Measurements from ENCODE around the gene NPPB.

NPPB gene

DNA sequence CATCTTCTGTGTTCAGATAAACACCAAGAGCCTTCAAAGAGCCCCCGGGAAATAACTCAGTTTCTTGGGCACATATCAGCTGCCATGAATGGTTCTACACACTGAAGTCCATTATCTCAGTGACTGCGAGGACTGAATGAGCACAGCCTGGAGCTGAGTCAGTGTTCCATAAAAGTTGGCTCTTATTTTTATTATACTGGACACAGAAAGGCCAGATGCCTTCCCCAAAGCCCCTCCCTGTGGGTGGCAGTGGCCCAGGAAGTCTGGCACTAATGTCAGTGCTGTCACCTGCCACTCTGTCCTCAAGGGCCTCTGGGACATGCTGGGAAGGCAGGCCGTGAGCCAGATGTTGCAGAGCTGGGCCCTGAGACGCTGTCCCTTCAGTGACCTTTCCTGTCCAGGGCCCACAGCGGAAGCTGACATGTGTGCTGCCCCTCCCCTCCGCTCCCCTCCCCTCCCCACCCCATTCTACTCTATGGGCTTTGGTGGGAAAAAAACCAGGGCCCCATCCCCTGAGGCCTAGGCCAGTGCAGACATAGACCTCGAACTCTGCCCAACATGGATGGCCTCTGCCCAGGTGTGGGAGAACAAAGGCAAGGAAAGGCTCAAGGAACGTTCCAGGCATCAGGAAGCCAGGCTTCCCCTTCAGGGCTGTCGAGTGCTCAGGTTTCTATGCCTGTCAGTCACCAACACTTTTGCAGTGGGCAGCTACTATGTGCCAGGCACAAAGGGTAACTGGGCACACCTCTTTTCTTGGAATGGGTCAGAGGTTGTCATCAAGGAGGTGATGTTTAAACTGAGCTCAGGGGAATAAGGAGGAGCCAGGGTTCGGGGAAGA, 22.4 kb upstream of the NPPB start:
- H3K9me3 ChIP-seq (ENCODE audit: control insufficient read depth, low read length): no peaks in the 10 kb centered on the region
- no peaks in the 10 kb centered on the region for H3K4me1 ChIP-seq (ENCODE audit: control insufficient read depth, insufficient read depth, low read length)
- no peak overlapping the region for H3K27ac ChIP-seq (ENCODE audit: insufficient read depth, low read depth, low read length, poor library complexity, severe bottlenecking)
- no peak overlapping the region for H3K4me3 ChIP-seq (ENCODE audit: insufficient read depth, low read depth, low read length)
- H3K36me3 ChIP-seq (ENCODE audit: control insufficient read depth, insufficient read depth, low read length): no peaks in the 10 kb centered on the region
- 82 to 86% methylated on average over 10 of the region's 10 CpGs for WGBS, 2 experiments
- no peaks in the 10 kb centered on the region for H3K27me3 ChIP-seq (ENCODE audit: control insufficient read depth, insufficient read depth, low read length, poor library complexity, severe bottlenecking)

DNA sequence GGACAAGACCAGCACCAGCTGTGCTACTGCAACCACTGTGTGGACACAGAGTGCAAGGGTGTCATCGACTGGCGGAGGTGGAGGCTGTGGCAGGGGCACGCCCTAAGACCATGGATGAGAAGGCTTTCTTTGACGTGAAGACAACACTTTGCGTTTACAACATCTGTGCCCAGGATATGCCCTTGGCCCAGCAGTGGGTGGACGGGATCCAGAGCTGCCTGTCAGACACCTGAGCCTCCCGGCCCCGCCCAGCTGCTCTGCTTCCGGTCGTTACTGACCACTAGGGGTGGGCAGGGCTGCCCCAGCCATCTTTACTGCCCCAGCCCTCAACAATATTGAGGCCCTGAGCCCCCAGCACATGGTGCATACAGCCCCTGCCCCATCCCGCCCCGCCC, 21.4 kb upstream of the NPPB start:
- 80 to 81% methylated on average over 12 of the region's 12 CpGs for WGBS, 2 experiments
- no peaks in the 10 kb centered on the region for H3K9me3 ChIP-seq (ENCODE audit: control insufficient read depth, low read length)
- no peaks in the 10 kb centered on the region for H3K36me3 ChIP-seq (ENCODE audit: control insufficient read depth, insufficient read depth, low read length)
- H3K27ac ChIP-seq (ENCODE audit: insufficient read depth, low read depth, low read length, poor library complexity, severe bottlenecking): no peak overlapping the region
- H3K4me3 ChIP-seq (ENCODE audit: insufficient read depth, low read depth, low read length): no peak overlapping the region
- H3K4me1 ChIP-seq (ENCODE audit: control insufficient read depth, insufficient read depth, low read length): no peaks in the 10 kb centered on the region
- no peaks in the 10 kb centered on the region for H3K27me3 ChIP-seq (ENCODE audit: control insufficient read depth, insufficient read depth, low read length, poor library complexity, severe bottlenecking)

DNA sequence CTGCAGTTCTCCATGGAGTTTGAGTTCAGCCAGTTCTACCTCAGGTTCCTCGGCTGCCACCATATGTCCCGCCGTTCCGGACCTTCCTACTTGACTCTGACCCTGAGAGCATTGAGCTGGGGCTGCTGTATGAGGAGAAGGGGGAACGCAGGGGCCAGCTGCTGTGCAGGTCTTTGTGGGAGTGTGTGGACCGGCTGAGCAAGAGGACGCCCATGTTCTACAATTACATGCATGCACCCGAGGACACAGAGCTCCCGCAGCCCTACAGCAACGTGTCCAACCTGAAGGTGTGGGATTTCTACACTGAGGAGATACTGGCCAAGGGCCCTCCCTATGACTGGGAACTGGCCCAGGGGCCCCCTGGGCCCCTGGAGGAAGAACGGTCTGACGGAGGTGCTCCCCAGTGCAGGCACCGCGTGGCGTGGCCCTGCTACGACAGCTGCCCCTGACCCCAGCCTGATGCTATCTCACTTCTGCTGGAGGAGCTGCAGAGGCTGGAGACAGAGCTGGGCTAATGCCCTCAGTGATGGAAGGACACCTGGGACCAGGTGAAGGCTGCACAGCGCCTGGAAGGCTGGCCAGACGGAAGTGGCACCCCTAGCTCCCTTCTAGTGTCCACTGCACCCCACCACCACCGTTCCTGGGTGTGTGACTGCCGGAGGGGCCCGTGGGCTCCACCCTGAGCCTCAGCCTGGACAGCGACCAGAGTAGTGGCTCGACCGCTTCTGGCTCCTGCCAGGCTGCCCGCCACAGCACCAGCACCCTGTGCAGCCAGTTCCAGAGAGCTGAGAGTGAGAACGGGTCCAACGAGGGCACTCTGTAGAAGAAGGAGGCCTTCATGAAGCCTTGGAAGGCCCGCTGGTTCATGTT, 20.8 kb upstream of the NPPB start:
- 92 to 94% methylated on average over 28 of the region's 28 CpGs for WGBS, 2 experiments
- no peak overlapping the region for H3K4me3 ChIP-seq (ENCODE audit: insufficient read depth, low read depth, low read length)
- H3K27me3 ChIP-seq (ENCODE audit: control insufficient read depth, insufficient read depth, low read length, poor library complexity, severe bottlenecking): no peaks in the 10 kb centered on the region
- H3K36me3 ChIP-seq (ENCODE audit: control insufficient read depth, insufficient read depth, low read length): no peaks in the 10 kb centered on the region
- no peaks in the 10 kb centered on the region for H3K9me3 ChIP-seq (ENCODE audit: control insufficient read depth, low read length)
- no peak overlapping the region for H3K27ac ChIP-seq (ENCODE audit: insufficient read depth, low read depth, low read length, poor library complexity, severe bottlenecking)
- H3K4me1 ChIP-seq (ENCODE audit: control insufficient read depth, insufficient read depth, low read length): no peaks in the 10 kb centered on the region

DNA sequence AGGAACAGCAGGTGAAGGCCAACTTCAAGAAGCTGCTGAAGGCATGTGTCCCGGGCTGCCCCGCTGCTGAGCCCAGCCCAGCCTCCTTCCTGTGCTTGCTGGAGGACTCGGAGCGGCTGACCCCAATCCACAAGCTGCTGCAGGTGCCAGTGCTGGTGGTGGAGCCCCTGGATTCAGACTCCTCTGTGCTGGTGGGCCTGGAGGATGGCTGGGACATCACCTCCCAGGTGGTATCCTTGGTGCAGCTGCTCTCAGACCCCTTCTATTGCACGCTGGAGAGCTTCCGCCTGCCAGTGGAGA, 20.1 kb upstream of the NPPB start:
- 91 to 93% methylated on average over 6 of the region's 6 CpGs for WGBS, 2 experiments
- Histone ChIP-seq H3K27me3 (ENCODE audit: control insufficient read depth, insufficient read depth, low read length, poor library complexity, severe bottlenecking) (no peaks in the 10 kb centered on the region), H3K36me3 (ENCODE audit: control insufficient read depth, insufficient read depth, low read length) (no peaks in the 10 kb centered on the region), H3K27ac (ENCODE audit: insufficient read depth, low read depth, low read length, poor library complexity, severe bottlenecking) (no peak overlapping the region), H3K4me3 (ENCODE audit: insufficient read depth, low read depth, low read length) (no peak overlapping the region), H3K4me1 (ENCODE audit: control insufficient read depth, insufficient read depth, low read length) (no peaks in the 10 kb centered on the region), H3K9me3 (ENCODE audit: control insufficient read depth, low read length) (no peaks in the 10 kb centered on the region)

DNA sequence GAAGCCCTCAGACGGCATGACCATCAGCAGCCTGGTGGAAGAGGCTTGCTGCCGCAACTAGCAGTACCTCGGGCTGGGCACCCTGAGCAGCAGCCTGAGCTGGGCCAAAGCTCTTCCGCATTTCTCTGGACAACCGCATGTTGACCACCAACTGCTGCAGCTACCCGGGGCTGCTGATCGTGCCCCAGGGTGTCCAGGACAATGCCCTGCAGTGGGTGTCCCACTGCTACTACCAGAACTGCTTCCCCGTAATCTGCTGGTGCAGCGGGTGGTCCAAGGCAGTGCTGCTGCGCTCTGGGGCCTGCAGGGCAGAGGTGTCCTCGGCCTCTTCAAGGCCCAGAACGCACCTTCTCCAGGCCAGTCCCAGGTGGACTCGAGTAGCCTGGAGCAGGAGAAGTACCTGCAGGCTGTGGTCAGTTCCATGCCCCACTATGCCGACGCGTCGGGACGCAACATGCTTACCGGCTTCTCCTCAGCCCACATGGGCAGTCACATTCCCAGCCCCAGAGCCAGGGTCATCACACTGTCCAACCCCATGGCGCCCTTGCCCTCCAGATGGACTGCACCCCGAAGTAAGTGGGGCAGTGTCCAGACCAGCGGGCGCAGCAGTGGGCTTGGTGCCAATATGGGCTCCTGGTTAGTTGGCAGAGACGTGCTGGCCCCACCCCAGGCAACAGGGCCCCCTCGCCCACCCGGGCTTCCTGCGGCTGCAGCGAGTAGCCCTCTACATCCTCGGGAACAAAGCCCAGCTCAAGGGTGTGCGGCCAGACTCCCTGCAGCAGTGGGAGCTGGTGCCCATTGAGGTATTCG, 19.5 kb upstream of the NPPB start:
- Histone ChIP-seq H3K9me3 (ENCODE audit: control insufficient read depth, low read length) (no peaks in the 10 kb centered on the region), H3K27me3 (ENCODE audit: control insufficient read depth, insufficient read depth, low read length, poor library complexity, severe bottlenecking) (no peaks in the 10 kb centered on the region), H3K4me1 (ENCODE audit: control insufficient read depth, insufficient read depth, low read length) (no peaks in the 10 kb centered on the region), H3K36me3 (ENCODE audit: control insufficient read depth, insufficient read depth, low read length) (no peaks in the 10 kb centered on the region), H3K27ac (ENCODE audit: insufficient read depth, low read depth, low read length, poor library complexity, severe bottlenecking) (no peak overlapping the region), H3K4me3 (ENCODE audit: insufficient read depth, low read depth, low read length) (no peak overlapping the region)
- WGBS, 2 experiments: 94 to 96% methylated on average over 31 of the region's 31 CpGs

DNA sequence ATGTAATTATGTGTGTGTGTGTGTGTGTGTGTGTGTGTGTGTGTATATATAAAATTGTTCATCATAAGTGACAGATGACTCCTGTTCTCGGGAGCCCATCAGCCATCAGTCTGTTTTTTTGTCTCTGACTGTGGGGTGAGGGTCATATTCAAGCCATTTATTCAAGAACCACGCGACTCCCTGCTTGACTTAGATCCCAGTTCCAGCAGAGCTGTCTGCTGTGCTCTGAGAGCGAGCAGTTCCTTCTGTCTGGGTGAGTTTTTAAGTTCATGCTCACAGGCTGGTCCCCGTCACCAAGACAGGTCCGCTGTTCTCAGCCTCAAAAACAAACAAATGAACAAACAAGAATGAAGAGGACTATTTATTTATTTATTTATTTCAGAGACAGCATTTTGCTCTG, 18.3 kb upstream of the NPPB start:
- Histone ChIP-seq H3K9me3 (ENCODE audit: control insufficient read depth, low read length) (no peaks in the 10 kb centered on the region), H3K36me3 (ENCODE audit: control insufficient read depth, insufficient read depth, low read length) (no peaks in the 10 kb centered on the region), H3K4me3 (ENCODE audit: insufficient read depth, low read depth, low read length) (no peak overlapping the region), H3K4me1 (ENCODE audit: control insufficient read depth, insufficient read depth, low read length) (no peaks in the 10 kb centered on the region), H3K27ac (ENCODE audit: insufficient read depth, low read depth, low read length, poor library complexity, severe bottlenecking) (no peak overlapping the region), H3K27me3 (ENCODE audit: control insufficient read depth, insufficient read depth, low read length, poor library complexity, severe bottlenecking) (no peaks in the 10 kb centered on the region)
- 73 to 79% methylated on average over 4 to 6 of the region's 6 CpGs for WGBS, 2 experiments

DNA sequence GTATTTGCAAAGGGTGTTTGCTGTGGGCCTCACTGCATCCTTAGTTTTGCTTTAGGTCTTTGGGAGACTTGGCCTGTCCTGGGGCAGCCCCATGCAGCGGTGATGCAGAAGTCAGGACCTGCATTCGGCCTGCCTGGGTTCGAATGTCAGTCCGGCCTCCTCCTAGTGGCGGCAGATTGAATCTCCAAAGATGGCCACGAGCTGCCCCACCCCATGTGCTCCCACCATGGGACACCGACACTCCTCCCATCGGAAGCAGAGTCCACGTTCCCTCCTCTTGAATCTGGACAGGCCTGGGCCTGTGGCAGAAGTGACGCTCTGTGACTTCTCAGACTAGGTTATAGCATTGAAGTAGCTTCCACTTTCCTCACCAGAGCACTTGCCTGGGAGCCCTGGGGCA, 16.3 kb upstream of the NPPB start:
- Histone ChIP-seq H3K4me3 (ENCODE audit: insufficient read depth, low read depth, low read length) (no peak overlapping the region), H3K27me3 (ENCODE audit: control insufficient read depth, insufficient read depth, low read length, poor library complexity, severe bottlenecking) (no peaks in the 10 kb centered on the region), H3K36me3 (ENCODE audit: control insufficient read depth, insufficient read depth, low read length) (no peaks in the 10 kb centered on the region), H3K4me1 (ENCODE audit: control insufficient read depth, insufficient read depth, low read length) (no peaks in the 10 kb centered on the region), H3K27ac (ENCODE audit: insufficient read depth, low read depth, low read length, poor library complexity, severe bottlenecking) (no peak overlapping the region), H3K9me3 (ENCODE audit: control insufficient read depth, low read length) (no peaks in the 10 kb centered on the region)
- 82 to 86% methylated on average over 10 of the region's 10 CpGs for WGBS, 2 experiments

DNA sequence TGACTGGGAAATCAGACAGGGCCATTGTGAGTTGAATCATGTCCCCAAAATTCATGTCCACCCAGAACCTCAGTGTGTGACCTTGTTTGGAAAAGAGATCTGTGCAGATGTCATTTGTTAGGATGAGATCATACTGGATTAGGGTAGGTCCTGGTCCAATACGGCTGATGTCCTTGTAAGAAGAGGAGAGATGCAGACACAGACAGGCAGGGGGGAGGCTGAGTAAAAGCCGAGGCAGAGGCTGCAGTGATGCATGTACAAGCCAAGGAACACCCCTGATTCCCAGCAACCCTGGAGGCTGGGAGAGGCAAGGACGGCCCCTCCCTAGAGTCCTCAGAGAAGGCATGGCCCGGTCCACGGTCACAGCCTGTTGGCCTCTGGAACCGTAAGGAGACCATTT, 15.9 kb upstream of the NPPB start:
- Histone ChIP-seq H3K36me3 (ENCODE audit: control insufficient read depth, insufficient read depth, low read length) (no peaks in the 10 kb centered on the region), H3K4me1 (ENCODE audit: control insufficient read depth, insufficient read depth, low read length) (no peaks in the 10 kb centered on the region), H3K27me3 (ENCODE audit: control insufficient read depth, insufficient read depth, low read length, poor library complexity, severe bottlenecking) (no peaks in the 10 kb centered on the region), H3K27ac (ENCODE audit: insufficient read depth, low read depth, low read length, poor library complexity, severe bottlenecking) (no peak overlapping the region), H3K9me3 (ENCODE audit: control insufficient read depth, low read length) (no peaks in the 10 kb centered on the region), H3K4me3 (ENCODE audit: insufficient read depth, low read depth, low read length) (no peak overlapping the region)
- WGBS, 2 experiments: 77 to 78% methylated on average over 6 of the region's 6 CpGs

DNA sequence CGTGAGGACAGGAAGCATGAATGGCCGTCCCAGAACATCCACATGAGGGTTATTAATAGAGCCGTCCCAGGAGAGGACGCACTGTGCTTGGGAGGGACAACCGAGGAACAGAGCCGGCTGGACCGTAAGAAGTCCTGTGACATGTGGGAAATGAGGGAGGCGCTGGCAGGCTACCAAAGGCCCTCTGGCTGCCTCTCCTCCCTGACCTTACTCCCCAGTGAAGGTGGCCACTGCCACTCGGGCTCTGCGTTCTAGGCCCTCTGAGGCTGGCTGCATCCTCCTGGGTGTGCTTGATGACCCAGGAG, 15.5 kb upstream of the NPPB start:
- Histone ChIP-seq H3K36me3 (ENCODE audit: control insufficient read depth, insufficient read depth, low read length) (no peaks in the 10 kb centered on the region), H3K4me3 (ENCODE audit: insufficient read depth, low read depth, low read length) (no peak overlapping the region), H3K27me3 (ENCODE audit: control insufficient read depth, insufficient read depth, low read length, poor library complexity, severe bottlenecking) (no peaks in the 10 kb centered on the region), H3K27ac (ENCODE audit: insufficient read depth, low read depth, low read length, poor library complexity, severe bottlenecking) (no peak overlapping the region), H3K9me3 (ENCODE audit: control insufficient read depth, low read length) (no peaks in the 10 kb centered on the region), H3K4me1 (ENCODE audit: control insufficient read depth, insufficient read depth, low read length) (no peaks in the 10 kb centered on the region)
- WGBS, 2 experiments: 84 to 87% methylated on average over 10 of the region's 10 CpGs
